AG10803 (cell line): Measurements from ENCODE around the gene SLC25A29.
"Not testable (repeated sequence)": the region's sequence is repeated elsewhere in the genome, so short reads cannot be mapped to it uniquely, and the experiment has no call there.

Experiments used
- DNase-seq: peaks from one replicate; pipeline ENCODE4 v3.0.0; 2010; ENCODE audit warnings: low read depth
- H3K4me3 ChIP-seq: 2 replicates; pipeline ENCODE4 v1.5.1; 2011; ENCODE audit warnings: mild to moderate bottlenecking, low read length, control low read depth
- CTCF ChIP-seq: conservative IDR thresholded peaks from 2 replicates; pipeline ENCODE4 v1.5.1; 2011; ENCODE audit warnings: mild to moderate bottlenecking, low read length, control low read depth, inconsistent platforms

Gene SLC25A29

GRCh38 chr14:100302616-100303015 is 3.6 kb downstream of the SLC25A29 start:
- TF ChIP-seq CTCF: no peak
- no peak for DNase-seq
- H3K4me3 ChIP-seq: no peak overlapping the region

- DNase-seq: no peak
Observed at GRCh38 chr14:100299238-100299560, 7.0 kb downstream of the SLC25A29 start.

GRCh38 chr14:100298551-100299237 is 7.5 kb downstream of the SLC25A29 start:
- no peak overlapping the region for H3K4me3 ChIP-seq
- TF ChIP-seq CTCF: no peak

More at GRCh38 chr14:100299238-100299560, 7.0 kb downstream of the SLC25A29 start:
- H3K4me3 ChIP-seq: no peak overlapping the region
- TF ChIP-seq CTCF: no peak

GRCh38 chr14:100297320-100298300 is 8.6 kb downstream of the SLC25A29 start:
- TF ChIP-seq CTCF: no peak
- H3K4me3 ChIP-seq: no peak overlapping the region; the same call in 1 of the 2 replicates
- DNase-seq: peak; percentile 83

More at GRCh38 chr14:100298551-100299237, 7.5 kb downstream of the SLC25A29 start:
- DNase-seq: no peak

GRCh38 chr14:100296729-100297128 is 9.5 kb downstream of the SLC25A29 start:
- not testable (repeated sequence) for DNase-seq, H3K4me3 ChIP-seq

GRCh38 chr14:100296106-100296651 is 10.1 kb downstream of the SLC25A29 start:
- H3K4me3 ChIP-seq: no peak overlapping the region
- DNase-seq: no peak
- TF ChIP-seq CTCF: no peak

GRCh38 chr14:100295376-100296105 is 10.7 kb downstream of the SLC25A29 start:
- H3K4me3 ChIP-seq: no peak overlapping the region
- no peak for DNase-seq
- TF ChIP-seq CTCF: no peak
